K562 (cell line): ENCODE measurements around the gene LMCD1. TPM values are rescaled to one million over a fixed set of nuclear protein-coding genes. Genes with fewer than 3 reads are reported as not detected.

Source experiments
- ATAC-seq: fragments of 200-7000 bp; cut with Tn5 transposase; 3 replicates; pipeline ENCODE4 v1.9.1; 2020; ENCODE audit warnings: moderate library complexity
- BruUV-seq: library from RNA; stranded (reverse); fragments of 400-500 nt; replicated peaks from 2 replicates; lab custom pipeline; 2021; lab: Mats Ljungman, UMichigan
- CTCF ChIA-PET: fragments of 300-600 bp; formaldehyde crosslinking; extraction: SDS; loops from one replicate; lab custom pipeline; 2021; ENCODE audit warnings: low intra/inter-chr PET ratio; lab: Yijun Ruan, JAX
- POLR2A ChIA-PET: fragments of 300-600, 350-650 bp; sonication (Branson Sonifier 250); formaldehyde crosslinking; extraction: SDS; loops from one replicate; lab custom pipeline; 2021; ENCODE audit warnings: antibody characterized with exemption, inconsistent platforms; lab: Yijun Ruan, JAX
- DNase-seq, 4 experiments: peaks; one replicate each; pipeline versions ENCODE4 v3.0.0 to v3.0.0-alpha.2; 2011 to 2018; ENCODE audit warnings: low spot score in 3 of 4, mixed read lengths in 3 of 4; ENCODE audit errors: extremely low read depth in 1 of 4
- FAIRE-seq: peaks from 2 replicates; lab custom pipeline; 2011; peaks lifted over from hg19 to GRCh38; lab: Jason Lieb, UNC
- H2AFZ ChIP-seq: 2 replicates; pipeline ENCODE4 v1.6.0; 2011; ENCODE audit warnings: low read depth, low read length, control low read depth, inconsistent platforms
- H3K27ac ChIP-seq: fragments of 200-600 bp; 3 replicates; pipeline ENCODE4 v1.8.0; 2011; ENCODE audit warnings: low read depth, mild to moderate bottlenecking, control low read depth, inconsistent platforms, low read length, moderate library complexity, mixed read lengths; ENCODE audit errors: extremely low read depth
- H3K27me3 ChIP-seq, 2 experiments: fragments of 300-600 bp in 1 of 2; 2 replicates in 1 of 2; 3 replicates in 1 of 2; pipeline versions ENCODE4 v1.6.0 to v1.8.0; 2011; ENCODE audit warnings: inconsistent platforms in 2 of 2, low read length in 2 of 2, mild to moderate bottlenecking in 1 of 2, mixed read lengths in 1 of 2, moderate library complexity in 1 of 2; ENCODE audit not compliant: control insufficient read depth in 2 of 2, insufficient read depth in 2 of 2
- H3K36me3 ChIP-seq: fragments of 300-600 bp; 3 replicates; pipeline ENCODE4 v1.8.0; 2011; ENCODE audit warnings: mild to moderate bottlenecking, low read length, inconsistent platforms; ENCODE audit not compliant: control insufficient read depth, insufficient read depth
- H3K4me1 ChIP-seq, 2 experiments: fragments of 200-600 bp in 1 of 2; replicated peaks in 1 of 2; 2 replicates in 1 of 2; 3 replicates in 1 of 2; pipeline versions ENCODE4 v1.5.1 to v1.8.0; 2011; ENCODE audit warnings: inconsistent platforms in 2 of 2, low read length in 2 of 2, mild to moderate bottlenecking in 1 of 2, mixed read lengths in 1 of 2, moderate library complexity in 1 of 2; ENCODE audit not compliant: control insufficient read depth in 2 of 2, insufficient read depth in 2 of 2
- H3K4me2 ChIP-seq: 2 replicates; pipeline ENCODE4 v1.6.1; 2011; ENCODE audit warnings: low read length, control low read depth, inconsistent platforms, mixed read lengths; ENCODE audit not compliant: insufficient read depth
- H3K4me3 ChIP-seq: fragments of 200-600 bp; sonication (generic), shearing (Covaris generic); 2 replicates; pipeline ENCODE4 v1.5.1; 2016; ENCODE audit warnings: control low read depth, inconsistent platforms
- H3K79me2 ChIP-seq: fragments of 200-600 bp; 3 replicates; pipeline ENCODE4 v1.8.0; 2011; ENCODE audit warnings: low read length, inconsistent platforms; ENCODE audit not compliant: control insufficient read depth, insufficient read depth
- H3K9ac ChIP-seq, 2 experiments: 2 replicates each; pipeline versions ENCODE4 v1.6.0 to v1.6.1; 2011; ENCODE audit warnings: low read depth in 2 of 2, low read length in 2 of 2, control low read depth in 1 of 2, inconsistent platforms in 1 of 2, mild to moderate bottlenecking in 1 of 2, mixed read lengths in 1 of 2; ENCODE audit not compliant: insufficient read depth in 1 of 2
- H3K9me1 ChIP-seq: one replicate; pipeline ENCODE4 v1.6.0; 2011; ENCODE audit warnings: inconsistent platforms, mild to moderate bottlenecking, low read length, moderate library complexity; ENCODE audit not compliant: control insufficient read depth, insufficient read depth
- H3K9me3 ChIP-seq: replicated peaks from 2 replicates; pipeline ENCODE4 v1.5.1; 2011; ENCODE audit warnings: low read depth, low read length, inconsistent platforms; ENCODE audit not compliant: control insufficient read depth, insufficient read depth
- H4K20me1 ChIP-seq: replicated peaks from 2 replicates; pipeline ENCODE4 v1.6.1; 2011; ENCODE audit warnings: low read length, inconsistent platforms, mixed read lengths; ENCODE audit not compliant: control insufficient read depth, insufficient read depth
- CREB1 ChIP-seq, 2 experiments: sonication (generic) in 1 of 2; formaldehyde crosslinking in 1 of 2; IDR thresholded peaks; 2 replicates each; pipeline versions ENCODE4 v1.6.1 to v1.8.0; 2012 to 2022; ENCODE audit warnings: inconsistent platforms in 1 of 2, mild to moderate bottlenecking in 1 of 2, missing genetic modification reagents in 1 of 2, moderate library complexity in 1 of 2
- GABPB2 ChIP-seq: fragments of 250-450 bp; sonication (Bioruptor Pico); conservative IDR thresholded peaks from 2 replicates; pipeline ENCODE4 v1.5.1; 2021; ENCODE audit warnings: mild to moderate bottlenecking
- KLF10 ChIP-seq: fragments of 250-450 bp; sonication (Bioruptor Pico); IDR thresholded peaks from 2 replicates; pipeline ENCODE4 v1.6.1; 2021; ENCODE audit warnings: matching md5 sums
- WGBS: fragments of 100-300 bp; shearing (Covaris generic); methylation state at CpG from one replicate; pipeline ENCODE4 v1.1.6; 2016; ENCODE audit warnings: low coverage, mixed read lengths; ENCODE audit not compliant: insufficient coverage; ENCODE audit errors: missing lambda C conversion rate; 5-methylcytosine and 5-hydroxymethylcytosine counted together
- in situ Hi-C: fragments of 300-500 bp; cut with MboI; formaldehyde crosslinking; loops from 4 replicates; pipeline ENCODE4 v1.15.0; 2018; ENCODE audit warnings: inconsistent platforms, mixed read lengths
- intact Hi-C: fragments of 100-400 bp; cut with micrococcal nuclease; formaldehyde crosslinking; loops from 2 replicates; pipeline ENCODE4 v1.14.2; 2022
- polyA plus RNA-seq, 8 experiments: library from polyadenylated mRNA; depleted of rRNA in 4 of 8; stranded (reverse) in 5 of 8; unstranded in 3 of 8; fragments of >200 nt; fragmentation: Nextera tagmentation in 2 of 8; fragmentation: Illumina TruSeq in 1 of 8; extraction: Ambion mirVana in 2 of 8; extraction: Trizol in 1 of 8; gene quantifications; 2 replicates each; pipeline versions ENCODE4 v1.2.1 to v1.2.3, GENCODE V29; 2011 to 2014; ENCODE audit warnings: inconsistent platforms in 1 of 8, missing spikeins in 1 of 8
- total RNA-seq, 7 experiments: library from RNA; depleted of rRNA in 6 of 7; stranded (reverse); fragments of >200 nt in 6 of 7; fragmentation: Illumina TruSeq in 2 of 7; extraction: Trizol in 2 of 7; gene quantifications; 2 replicates each; pipeline versions ENCODE4 v1.2.1 to v1.2.3, GENCODE V29; 2011 to 2021; ENCODE audit warnings: low replicate concordance in 1 of 7
- TF ChIP-seq, protein P1 (sequence below), 2 experiments: fragments of 450-650 bp; IDR thresholded peaks; 2 replicates each; pipeline ENCODE4 v1.6.1; 2018; ENCODE audit warnings: mild to moderate bottlenecking in 2 of 2, low read depth in 1 of 2; ENCODE audit not compliant: partially characterized antibody in 2 of 2
- TF ChIP-seq, protein P2 (sequence below): sonication (generic); formaldehyde crosslinking; IDR thresholded peaks from 2 replicates; pipeline ENCODE4 v1.8.1; 2023; ENCODE audit warnings: mild to moderate bottlenecking, missing genetic modification reagents

LMCD1 gene
- total and polyA plus RNA-seq, 9 of the 15 experiments (the other 6 are each of a cell fraction or from before 2014, with no cell fraction given): 0.60 TPM; not detected in 8

DNA sequence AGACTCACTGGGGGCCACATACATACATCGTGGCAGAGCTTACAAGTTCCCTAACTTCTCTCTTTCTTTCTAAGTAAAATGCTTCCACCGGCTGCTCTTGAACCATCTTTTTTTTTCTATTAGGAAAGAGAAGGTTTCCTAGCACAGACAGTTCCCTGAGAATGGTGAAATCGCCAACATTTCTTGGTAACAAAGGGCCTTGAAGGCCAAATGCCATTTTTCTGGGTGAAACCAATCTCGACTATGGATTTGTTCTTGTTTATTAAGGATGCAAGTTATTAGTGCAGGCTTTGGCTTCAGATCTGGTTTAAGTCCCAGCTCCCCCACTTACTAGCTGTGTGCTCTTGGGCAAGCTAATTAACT lies 3.0 kb downstream of the LMCD1 start:
- Histone ChIP-seq H3K4me2 (no peak overlapping the region), H3K9ac (no peak overlapping the region), H3K4me1 (peaks cover 0 to 7% of the 10 kb centered on the region in 2 experiments; a peak in 2 of 5 replicates), H3K9me3 (no peaks in the 10 kb centered on the region), H3K27me3 (0 out of 5 replicates have a peak, but pooled peaks cover 0 to 5% of the 10 kb centered on the region in 2 experiments), H3K9me1 (no peaks in the 10 kb centered on the region), H3K36me3 (no peaks in the 10 kb centered on the region), H3K79me2 (no peaks in the 10 kb centered on the region), H3K27ac (no peak overlapping the region), H3K4me3 (no peak overlapping the region), H2AFZ (no peak overlapping the region), H4K20me1 (no peaks in the 10 kb centered on the region)
- in situ Hi-C loops (no loop called here), intact Hi-C loops (no loop called here)
- no TSS peak for BruUV-seq
- WGBS: 2% methylated on average over 4 of the region's 4 CpGs
- DNase-seq (no peak), FAIRE-seq (no peak), ATAC-seq (no peak)
- ChIA-PET CTCF (no interaction called here), POLR2A (interaction anchor here (2.2 kb wide), 1 partner anchor 13 kb away, joined by 5 read pairs; no protein-coding TSS in a partner anchor)
- TF ChIP-seq, protein P1, sequence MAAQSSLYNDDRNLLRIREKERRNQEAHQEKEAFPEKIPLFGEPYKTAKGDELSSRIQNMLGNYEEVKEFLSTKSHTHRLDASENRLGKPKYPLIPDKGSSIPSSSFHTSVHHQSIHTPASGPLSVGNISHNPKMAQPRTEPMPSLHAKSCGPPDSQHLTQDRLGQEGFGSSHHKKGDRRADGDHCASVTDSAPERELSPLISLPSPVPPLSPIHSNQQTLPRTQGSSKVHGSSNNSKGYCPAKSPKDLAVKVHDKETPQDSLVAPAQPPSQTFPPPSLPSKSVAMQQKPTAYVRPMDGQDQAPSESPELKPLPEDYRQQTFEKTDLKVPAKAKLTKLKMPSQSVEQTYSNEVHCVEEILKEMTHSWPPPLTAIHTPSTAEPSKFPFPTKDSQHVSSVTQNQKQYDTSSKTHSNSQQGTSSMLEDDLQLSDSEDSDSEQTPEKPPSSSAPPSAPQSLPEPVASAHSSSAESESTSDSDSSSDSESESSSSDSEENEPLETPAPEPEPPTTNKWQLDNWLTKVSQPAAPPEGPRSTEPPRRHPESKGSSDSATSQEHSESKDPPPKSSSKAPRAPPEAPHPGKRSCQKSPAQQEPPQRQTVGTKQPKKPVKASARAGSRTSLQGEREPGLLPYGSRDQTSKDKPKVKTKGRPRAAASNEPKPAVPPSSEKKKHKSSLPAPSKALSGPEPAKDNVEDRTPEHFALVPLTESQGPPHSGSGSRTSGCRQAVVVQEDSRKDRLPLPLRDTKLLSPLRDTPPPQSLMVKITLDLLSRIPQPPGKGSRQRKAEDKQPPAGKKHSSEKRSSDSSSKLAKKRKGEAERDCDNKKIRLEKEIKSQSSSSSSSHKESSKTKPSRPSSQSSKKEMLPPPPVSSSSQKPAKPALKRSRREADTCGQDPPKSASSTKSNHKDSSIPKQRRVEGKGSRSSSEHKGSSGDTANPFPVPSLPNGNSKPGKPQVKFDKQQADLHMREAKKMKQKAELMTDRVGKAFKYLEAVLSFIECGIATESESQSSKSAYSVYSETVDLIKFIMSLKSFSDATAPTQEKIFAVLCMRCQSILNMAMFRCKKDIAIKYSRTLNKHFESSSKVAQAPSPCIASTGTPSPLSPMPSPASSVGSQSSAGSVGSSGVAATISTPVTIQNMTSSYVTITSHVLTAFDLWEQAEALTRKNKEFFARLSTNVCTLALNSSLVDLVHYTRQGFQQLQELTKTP (IDR thresholded peaks at IDR 0.05; ENCODE audit: low read depth in 1 of 2, partially characterized antibody in 2 of 2): no peak
- no peak for TF ChIP-seq GABPB2 (CRISPR knock-in tag)
- no peak for TF ChIP-seq KLF10 (CRISPR knock-in tag)
- TF ChIP-seq CREB1 (IDR thresholded peaks at IDR 0.05): no peak
- no peak for TF ChIP-seq CREB1 (CRISPR knock-in tag; IDR thresholded peaks at IDR 0.05)
- TF ChIP-seq, protein P2, sequence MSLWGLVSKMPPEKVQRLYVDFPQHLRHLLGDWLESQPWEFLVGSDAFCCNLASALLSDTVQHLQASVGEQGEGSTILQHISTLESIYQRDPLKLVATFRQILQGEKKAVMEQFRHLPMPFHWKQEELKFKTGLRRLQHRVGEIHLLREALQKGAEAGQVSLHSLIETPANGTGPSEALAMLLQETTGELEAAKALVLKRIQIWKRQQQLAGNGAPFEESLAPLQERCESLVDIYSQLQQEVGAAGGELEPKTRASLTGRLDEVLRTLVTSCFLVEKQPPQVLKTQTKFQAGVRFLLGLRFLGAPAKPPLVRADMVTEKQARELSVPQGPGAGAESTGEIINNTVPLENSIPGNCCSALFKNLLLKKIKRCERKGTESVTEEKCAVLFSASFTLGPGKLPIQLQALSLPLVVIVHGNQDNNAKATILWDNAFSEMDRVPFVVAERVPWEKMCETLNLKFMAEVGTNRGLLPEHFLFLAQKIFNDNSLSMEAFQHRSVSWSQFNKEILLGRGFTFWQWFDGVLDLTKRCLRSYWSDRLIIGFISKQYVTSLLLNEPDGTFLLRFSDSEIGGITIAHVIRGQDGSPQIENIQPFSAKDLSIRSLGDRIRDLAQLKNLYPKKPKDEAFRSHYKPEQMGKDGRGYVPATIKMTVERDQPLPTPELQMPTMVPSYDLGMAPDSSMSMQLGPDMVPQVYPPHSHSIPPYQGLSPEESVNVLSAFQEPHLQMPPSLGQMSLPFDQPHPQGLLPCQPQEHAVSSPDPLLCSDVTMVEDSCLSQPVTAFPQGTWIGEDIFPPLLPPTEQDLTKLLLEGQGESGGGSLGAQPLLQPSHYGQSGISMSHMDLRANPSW (CRISPR knock-in tag): no peak
